ENCODE measurements around the gene AAGAB.

Gene AAGAB

GRCh38 chr15:67207555-67208207, 46.8 kb downstream of the AAGAB start:
- no peak for DNase-seq

GRCh38 chr15:67202991-67203390, 51.5 kb downstream of the AAGAB start:
- DNase-seq, result no peak

GRCh38 chr15:67202091-67202490, 52.4 kb downstream of the AAGAB start:
- DNase-seq, result no peak

DNA sequence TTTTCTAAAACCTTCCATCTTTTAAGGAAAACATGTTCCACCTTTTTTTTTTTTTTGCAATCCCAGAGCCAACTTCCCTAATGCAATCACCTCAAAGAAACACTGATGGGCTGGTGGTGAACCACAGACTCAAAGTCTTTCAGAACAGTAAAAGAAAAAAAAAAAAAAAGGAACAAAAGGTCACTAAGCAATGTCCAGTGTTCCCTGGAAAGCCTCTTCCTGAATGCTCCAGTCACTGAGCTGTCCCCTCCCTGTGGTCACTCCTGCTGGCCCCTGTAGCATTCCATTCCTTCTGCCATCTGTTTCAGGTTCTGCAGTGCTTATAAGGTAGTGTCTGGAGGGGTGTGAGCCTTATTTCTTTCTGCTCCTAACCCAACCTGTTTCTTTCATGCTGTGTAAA, 53.3 kb downstream of the AAGAB start:
- DNase-seq, result no peak

DNA sequence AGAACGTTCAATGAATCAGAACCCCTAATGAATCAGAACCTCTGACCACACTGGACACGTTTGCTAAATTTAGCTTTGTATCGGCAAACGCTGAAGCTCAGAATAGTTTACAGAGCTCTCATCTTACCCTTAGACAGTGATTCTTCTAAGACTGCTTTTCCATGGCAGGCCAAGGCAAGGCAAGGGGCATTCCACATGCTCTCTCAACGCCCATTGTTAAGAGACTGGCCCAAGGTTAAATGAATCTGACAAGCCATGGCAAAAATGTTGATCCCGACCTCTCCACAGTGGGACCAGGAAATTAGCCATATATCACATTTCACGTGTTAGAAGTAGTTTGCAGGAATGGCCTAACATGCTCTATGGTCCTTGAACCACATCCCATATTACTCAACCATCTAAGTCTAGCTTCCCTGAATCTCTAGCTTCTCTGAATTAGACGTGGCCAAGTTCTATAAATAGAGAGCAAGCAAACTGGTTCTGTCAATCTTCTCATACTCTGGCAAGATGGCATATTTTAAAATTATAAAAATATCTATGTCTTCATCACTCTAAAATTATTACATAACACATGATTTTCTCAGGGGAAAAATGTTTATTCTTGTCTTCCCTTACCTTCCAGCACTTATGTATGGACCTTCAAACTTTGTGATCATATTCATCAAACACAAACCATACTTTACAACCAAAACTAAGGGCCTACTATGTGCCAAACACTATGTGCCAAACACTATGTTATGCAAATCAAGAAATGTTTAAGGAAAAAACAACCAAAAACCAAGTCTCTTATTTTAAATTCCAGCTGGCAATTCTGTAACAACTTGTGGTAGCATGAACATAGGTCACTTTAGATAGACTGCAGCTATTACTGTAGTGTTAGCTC, 54.3 kb downstream of the AAGAB start:
- DNase-seq, result no peak

DNA sequence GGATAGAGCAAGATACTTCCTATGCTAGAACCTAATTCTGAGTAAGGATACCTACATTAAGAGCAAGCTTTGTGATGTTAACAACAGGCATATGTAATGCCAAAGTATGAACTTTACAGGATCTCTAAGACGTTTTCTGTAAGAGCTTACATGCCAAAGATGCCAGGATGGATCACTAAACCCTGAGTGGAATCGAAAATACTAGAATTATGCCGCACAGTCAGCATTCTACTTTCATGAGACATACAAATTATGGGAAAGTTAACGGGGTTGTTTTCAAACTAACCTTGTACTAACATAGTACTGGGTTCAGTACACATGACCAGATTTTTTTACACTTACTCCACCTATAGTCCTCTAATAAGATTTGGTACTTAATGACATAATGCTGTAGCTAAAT, 55.1 kb downstream of the AAGAB start:
- DNase-seq, result no peak

GRCh38 chr15:67198157-67198754, 56.2 kb downstream of the AAGAB start:
- no peak for DNase-seq

- no peak for DNase-seq
Observed at GRCh38 chr15:67197364-67197695, 57.1 kb downstream of the AAGAB start.

- no peak for DNase-seq
Observed at GRCh38 chr15:67196672-67197363, 57.6 kb downstream of the AAGAB start.

- DNase-seq, result no peak
Observed at GRCh38 chr15:67196222-67196621, 58.2 kb downstream of the AAGAB start.

DNA sequence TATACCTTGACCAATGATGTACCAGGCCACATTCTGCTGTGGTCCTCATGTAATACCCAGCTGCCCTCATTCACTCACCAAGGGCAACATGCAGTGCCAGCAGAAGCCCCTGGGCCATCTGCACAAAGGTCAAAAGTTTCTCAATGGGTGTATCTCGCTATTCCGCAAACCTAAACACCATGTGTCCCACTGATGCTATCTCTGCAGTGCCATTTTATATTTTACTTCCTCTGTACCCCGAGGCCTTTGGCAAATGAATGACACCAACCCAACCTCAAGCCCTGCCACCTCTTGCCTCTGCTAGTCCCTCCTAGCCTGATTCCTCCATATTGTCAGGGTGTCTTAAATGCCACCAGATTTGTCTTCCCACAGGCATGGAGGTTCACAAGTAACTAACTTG, 59.2 kb downstream of the AAGAB start:
- DNase-seq, result no peak

DNA sequence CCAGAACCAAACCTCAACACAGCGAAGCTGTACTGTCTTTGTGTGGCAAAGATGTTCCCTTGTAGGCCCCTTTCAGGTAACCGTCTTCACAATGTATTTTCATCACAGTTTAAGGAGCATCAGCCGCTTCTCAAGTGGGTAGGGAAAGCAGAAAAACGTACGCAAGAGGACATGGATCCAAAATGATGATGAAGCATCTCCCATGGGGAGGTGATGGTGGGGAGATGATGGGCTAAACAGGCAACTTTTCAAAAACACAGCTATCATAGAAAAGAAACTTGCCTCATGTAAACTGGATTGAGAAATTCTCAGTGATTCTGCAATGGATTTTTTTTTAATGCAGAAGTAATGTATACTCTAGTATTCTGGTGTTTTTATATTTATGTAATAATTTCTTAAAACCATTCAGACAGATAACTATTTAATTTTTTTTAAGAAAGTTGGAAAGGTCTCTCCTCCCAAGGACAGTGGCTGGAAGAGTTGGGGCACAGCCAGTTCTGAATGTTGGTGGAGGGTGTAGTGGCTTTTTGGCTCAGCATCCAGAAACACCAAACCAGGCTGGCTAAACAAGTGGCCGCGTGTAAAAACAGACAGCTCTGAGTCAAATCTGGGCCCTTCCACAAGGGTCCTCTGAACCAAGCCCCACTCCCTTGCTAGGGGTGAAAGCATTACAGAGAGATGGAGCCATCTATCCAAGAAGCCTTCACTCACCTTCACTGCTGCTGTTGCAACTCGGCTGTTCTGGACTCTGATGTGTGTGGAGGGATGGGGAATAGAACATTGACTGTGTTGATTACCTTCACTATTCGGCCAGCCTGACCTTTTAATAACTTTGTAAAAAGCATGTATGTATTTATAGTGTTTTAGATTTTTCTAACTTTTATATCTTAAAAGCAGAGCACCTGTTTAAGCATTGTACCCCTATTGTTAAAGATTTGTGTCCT, 60.0 kb downstream of the AAGAB start:
- DNase-seq, result no peak

DNA sequence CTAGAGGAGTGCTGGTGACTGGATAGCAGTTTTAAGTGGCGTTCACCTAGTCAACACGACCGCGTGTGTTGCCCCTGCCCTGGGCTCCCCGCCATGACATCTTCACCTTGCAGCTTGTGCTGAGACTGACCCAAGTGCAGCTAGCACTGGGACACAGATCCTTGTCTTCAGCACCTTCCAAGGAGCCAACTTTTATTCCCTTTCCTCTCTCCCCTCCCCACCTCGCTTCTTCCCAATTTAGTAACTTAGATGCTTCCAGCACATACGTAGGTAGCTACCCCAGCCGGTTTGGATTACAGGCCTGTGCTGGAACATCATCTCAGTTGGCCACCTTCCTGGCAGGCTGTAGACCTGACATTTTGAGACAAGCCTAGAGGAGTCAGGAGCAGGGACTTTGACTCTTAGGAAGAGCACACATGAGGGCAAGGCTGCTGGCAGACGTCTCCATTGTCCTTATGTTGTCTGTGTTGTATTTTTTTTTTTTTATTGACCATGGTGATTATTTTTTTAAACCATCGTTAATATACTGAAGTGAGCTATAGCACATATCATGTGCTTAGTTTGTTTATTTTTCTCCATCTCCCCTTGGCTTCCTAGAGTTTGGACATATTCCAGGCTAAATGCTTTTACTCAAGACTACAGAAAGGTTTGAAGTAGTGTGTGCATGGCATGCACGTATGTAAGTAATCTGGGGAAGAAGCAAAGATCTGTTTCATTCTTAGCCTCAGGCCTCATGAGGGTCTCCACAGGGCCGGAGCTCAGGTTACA, 61.1 kb downstream of the AAGAB start:
- no peak for DNase-seq

DNA sequence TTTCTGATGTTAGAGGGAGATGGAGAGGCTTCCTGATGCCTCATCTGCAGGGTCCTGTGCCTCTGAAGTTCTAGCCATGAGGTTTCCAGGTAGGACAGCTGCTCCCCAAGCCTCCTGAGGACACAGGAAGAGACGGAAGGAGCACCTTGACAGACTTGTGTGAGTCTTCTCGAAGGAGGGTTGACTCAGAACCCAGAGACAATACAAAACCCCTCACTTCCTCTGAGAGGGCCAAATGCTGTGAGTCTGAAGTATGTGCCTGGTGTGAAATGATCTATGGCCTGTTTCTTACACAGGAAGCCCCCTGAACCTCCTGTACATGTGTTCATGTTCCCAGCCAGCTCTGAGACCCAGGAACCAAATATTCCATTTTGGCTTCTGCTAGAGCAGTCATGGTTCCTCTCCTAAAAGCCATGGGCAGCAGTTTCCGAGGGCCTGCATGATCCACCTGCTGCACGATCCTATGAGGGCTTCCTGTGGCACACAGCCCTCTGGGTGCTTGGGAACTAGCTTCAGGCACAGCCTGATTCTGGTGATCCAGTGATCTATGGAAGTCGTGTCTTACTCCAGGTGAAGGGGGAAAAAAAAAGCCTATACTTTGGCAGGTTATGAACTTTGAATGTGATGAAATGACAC, 62.2 kb downstream of the AAGAB start:
- no peak for DNase-seq

DNA sequence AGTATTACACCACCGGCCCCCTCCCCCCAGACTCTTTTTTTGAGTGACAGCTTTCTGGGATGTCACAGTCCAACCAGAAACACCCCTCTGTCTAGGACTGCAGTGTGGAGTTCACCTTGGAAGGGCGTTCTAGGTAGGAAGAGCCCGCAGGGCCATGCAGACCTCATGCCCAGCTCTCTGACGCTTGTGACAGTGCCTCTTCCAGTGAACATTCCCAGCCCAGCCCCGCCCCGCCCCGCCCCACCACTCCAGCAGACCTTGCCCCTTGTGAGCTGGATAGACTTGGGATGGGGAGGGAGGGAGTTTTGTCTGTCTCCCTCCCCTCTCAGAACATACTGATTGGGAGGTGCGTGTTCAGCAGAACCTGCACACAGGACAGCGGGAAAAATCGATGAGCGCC, 63.6 kb downstream of the AAGAB start:
- DNase-seq, result no peak

DNA sequence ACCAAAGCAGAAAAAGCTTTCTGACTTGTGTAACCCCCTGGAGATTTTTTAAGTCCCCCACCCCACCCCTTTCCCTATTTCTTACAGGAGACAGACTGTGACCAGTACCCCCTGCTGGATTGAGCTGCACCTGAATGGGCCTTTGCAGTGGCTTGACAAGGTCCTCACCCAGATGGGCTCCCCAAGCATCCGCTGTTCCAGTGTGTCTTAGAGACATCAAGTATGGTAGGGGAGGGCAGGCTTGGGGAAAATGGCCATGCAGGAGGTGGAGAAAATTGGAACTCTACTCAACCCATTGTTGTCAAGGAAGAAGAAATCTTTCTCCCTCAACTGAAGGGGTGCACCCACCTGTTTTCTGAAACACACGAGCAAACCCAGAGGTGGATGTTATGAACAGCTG, 64.1 kb downstream of the AAGAB start:
- no peak for DNase-seq

- DNase-seq, result no peak
Observed at GRCh38 chr15:67189326-67190051, 65.0 kb downstream of the AAGAB start.

DNA sequence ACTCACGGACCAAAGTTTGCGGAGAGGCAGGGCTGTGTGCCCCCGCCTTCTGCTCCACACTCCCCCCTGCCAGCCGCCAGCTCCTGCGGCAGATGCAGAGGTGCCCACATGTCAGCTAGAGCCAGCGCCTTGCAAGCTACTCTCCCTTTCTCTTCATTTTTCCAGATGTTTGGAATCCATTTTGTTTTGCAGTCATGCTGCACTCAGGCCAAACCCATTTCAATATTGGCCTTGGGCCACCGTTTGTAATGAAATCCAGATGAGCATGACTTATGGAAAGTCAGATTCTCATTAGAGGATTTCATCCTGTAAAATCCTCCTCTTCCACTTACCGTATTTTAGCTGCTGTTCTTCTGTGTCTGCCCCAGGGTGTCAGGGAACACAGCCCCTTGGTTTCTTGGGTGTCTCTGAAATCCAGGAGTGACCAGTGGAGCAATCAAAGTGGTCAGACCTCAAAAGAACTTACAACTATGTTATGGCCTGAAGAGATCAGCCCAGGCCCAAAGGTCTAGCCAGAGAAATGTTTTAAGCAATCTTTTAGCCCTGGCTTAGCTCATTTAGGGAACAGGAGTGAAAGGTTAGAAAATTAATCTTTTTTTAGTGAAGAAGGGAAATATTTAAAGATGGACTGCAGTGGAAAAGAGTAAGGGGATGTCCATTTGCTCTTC, 65.8 kb downstream of the AAGAB start:
- no peak for DNase-seq

DNA sequence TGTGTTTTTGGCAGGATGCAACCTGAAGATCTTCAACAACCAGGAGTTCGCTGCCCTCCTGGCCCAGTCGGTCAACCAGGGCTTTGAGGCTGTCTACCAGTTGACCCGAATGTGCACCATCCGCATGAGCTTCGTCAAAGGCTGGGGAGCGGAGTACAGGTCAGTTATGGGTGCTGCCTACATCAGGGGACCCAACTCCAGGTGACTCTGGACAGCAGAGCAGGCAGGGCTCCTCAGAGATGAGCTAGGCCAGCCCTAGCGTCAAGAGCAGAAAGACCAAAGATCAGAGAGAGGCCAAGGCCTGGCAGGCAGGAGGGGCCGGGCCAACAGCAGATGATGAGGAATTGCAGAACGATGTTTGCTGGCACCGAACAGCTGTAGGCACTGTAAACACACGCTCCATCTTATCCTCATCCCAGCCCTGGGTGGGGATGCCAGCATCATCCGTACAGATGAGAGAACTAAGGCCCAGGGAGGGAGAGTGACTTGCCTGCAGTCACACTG, 67.1 kb downstream of the AAGAB start:
- no peak for DNase-seq

DNA sequence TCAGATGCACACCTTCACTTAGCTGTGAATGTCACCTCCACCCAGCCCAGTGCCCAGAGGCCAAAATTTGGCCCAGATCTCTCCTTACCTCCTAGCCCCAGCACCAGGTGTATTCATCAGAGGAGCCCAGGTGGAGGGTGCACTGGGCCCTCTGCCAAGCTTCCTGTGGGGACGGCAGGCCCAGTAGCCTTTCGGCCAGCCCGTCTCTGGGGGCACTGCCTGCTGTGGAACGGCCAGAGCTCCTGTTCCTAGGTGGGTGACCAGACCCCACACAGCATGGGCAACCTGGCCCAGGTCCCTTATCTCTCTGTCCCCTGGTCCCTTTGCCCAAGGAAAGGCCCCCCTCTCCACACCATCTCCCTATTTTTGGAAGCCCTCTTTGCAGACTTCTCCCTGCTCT, 67.8 kb downstream of the AAGAB start:
- DNase-seq, result no peak
